ENCODE results near the gene BAD.
"Not testable (repeated sequence)": the region's sequence is repeated elsewhere in the genome, so short reads cannot be mapped to it uniquely, and the experiment has no call there.

The BAD gene

GRCh38 chr11:64316672-64317324 is 32.3 kb upstream of the BAD start:
- Histone ChIP-seq H3K9me3 (no peaks in the 10 kb centered on the region), H3K27ac (peak overlapping the region; percentile 95 to 97), H3K4me3 (peak overlapping the region; percentile 85 to 93), H3K4me1 (peaks cover 0 to 27% (median 22%) of the 10 kb centered on the region in 4 donors), H3K27me3 (no peaks in the 10 kb centered on the region), H3K36me3 (peaks cover 8 to 51% (median 20%) of the 10 kb centered on the region in 3 donors)
- DNase-seq, result no peak
- TF ChIP-seq, protein P1, sequence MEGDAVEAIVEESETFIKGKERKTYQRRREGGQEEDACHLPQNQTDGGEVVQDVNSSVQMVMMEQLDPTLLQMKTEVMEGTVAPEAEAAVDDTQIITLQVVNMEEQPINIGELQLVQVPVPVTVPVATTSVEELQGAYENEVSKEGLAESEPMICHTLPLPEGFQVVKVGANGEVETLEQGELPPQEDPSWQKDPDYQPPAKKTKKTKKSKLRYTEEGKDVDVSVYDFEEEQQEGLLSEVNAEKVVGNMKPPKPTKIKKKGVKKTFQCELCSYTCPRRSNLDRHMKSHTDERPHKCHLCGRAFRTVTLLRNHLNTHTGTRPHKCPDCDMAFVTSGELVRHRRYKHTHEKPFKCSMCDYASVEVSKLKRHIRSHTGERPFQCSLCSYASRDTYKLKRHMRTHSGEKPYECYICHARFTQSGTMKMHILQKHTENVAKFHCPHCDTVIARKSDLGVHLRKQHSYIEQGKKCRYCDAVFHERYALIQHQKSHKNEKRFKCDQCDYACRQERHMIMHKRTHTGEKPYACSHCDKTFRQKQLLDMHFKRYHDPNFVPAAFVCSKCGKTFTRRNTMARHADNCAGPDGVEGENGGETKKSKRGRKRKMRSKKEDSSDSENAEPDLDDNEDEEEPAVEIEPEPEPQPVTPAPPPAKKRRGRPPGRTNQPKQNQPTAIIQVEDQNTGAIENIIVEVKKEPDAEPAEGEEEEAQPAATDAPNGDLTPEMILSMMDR (IDR thresholded peaks at IDR 0.05), result no peak
- intact Hi-C loops (cut with DNase I; ENCODE audit: low total_unique reads), result no loop called here

DNA sequence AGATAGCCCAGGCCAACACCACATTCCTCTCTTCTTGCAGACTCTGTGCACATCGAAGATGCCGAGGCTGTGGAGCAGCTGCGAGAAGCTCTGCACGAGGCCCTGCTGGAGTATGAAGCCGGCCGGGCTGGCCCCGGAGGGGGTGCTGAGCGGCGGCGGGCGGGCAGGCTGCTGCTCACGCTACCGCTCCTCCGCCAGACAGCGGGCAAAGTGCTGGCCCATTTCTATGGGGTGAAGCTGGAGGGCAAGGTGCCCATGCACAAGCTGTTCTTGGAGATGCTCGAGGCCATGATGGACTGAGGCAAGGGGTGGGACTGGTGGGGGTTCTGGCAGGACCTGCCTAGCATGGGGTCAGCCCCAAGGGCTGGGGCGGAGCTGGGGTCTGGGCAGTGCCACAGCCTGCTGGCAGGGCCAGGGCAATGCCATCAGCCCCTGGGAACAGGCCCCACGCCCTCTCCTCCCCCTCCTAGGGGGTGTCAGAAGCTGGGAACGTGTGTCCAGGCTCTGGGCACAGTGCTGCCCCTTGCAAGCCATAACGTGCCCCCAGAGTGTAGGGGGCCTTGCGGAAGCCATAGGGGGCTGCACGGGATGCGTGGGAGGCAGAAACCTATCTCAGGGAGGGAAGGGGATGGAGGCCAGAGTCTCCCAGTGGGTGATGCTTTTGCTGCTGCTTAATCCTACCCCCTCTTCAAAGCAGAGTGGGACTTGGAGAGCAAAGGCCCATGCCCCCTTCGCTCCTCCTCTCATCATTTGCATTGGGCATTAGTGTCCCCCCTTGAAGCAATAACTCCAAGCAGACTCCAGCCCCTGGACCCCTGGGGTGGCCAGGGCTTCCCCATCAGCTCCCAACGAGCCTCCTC is 31.4 kb upstream of the BAD start:
- peaks cover 8 to 43% (median 20%) of the 10 kb centered on the region in 3 donors for H3K36me3 ChIP-seq
- intact Hi-C loops (cut with DNase I; ENCODE audit: low total_unique reads); H3K9me3 ChIP-seq; H3K27me3 ChIP-seq: not testable (repeated sequence)
- DNase-seq, result peak in 1 of 2 donors; percentile 59
- peaks cover 0 to 27% (median 22%) of the 10 kb centered on the region in 4 donors for H3K4me1 ChIP-seq
- peak overlapping the region in 1 of 2 donors; percentile 93 for H3K4me3 ChIP-seq
- H3K27ac ChIP-seq, result peak overlapping the region; percentile 95 to 97

- no peaks in the 10 kb centered on the region for H3K27me3 ChIP-seq
- no peak overlapping the region for H3K27ac ChIP-seq
- intact Hi-C loops (cut with DNase I; ENCODE audit: low total_unique reads), result no loop called here
- H3K9me3 ChIP-seq, result no peaks in the 10 kb centered on the region
- DNase-seq, result peak in 1 of 2 donors; percentile 63
- H3K4me3 ChIP-seq, result no peak overlapping the region
- peaks cover 0 to 23% (median 22%) of the 10 kb centered on the region in 4 donors for H3K4me1 ChIP-seq
- TF ChIP-seq, protein P1 (IDR thresholded peaks at IDR 0.05), result no peak
- H3K36me3 ChIP-seq, result peaks cover 8 to 35% (median 20%) of the 10 kb centered on the region in 3 donors
Measured at GRCh38 chr11:64314805-64315561, 30.5 kb upstream of the BAD start.

GRCh38 chr11:64314146-64314804 is 29.8 kb upstream of the BAD start:
- peak overlapping the region; percentile 40 to 58 for H3K27ac ChIP-seq
- peaks cover 0 to 20% (median 18%) of the 10 kb centered on the region in 4 donors for H3K4me1 ChIP-seq
- no peaks in the 10 kb centered on the region for H3K9me3 ChIP-seq
- no peak overlapping the region for H3K4me3 ChIP-seq
- no peak for DNase-seq
- TF ChIP-seq, protein P1 (IDR thresholded peaks at IDR 0.05), result no peak
- H3K27me3 ChIP-seq, result no peaks in the 10 kb centered on the region
- intact Hi-C loops (cut with DNase I; ENCODE audit: low total_unique reads), result no loop called here
- H3K36me3 ChIP-seq, result peaks cover 8 to 35% (median 20%) of the 10 kb centered on the region in 3 donors

DNA sequence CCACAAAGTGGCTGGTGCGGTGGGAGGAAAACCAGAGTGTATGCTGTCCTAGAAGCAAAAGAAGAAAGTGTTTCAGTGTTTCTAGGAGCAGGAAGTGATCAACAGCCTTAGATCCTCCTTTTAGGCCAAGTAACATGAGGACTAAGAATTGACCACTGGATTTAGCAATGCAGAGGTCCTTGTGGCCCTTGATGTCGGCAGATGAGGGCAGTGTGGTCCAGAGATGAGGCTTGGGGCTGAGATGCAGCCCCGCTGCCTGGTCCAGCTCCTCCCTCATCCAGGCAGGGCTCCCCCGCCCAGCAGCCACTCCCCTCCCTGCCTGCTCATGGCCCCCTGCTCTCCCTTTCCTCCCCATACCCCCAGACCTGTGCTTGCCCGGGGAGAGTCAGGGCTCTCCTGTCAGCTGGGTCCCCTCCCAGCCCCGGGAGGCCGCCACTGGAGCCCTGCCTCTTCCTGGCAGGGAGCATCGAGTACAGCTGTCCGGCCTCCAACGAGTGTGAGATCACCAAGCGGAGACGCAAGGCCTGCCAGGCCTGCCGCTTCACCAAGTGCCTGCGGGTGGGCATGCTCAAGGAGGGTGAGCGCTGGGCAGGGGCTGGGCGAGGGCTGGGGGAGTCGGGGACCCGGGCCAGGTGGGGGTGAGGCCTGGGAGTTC is 29.2 kb upstream of the BAD start:
- H3K27ac ChIP-seq, result peak overlapping the region; percentile 40 to 58
- intact Hi-C loops (cut with DNase I; ENCODE audit: low total_unique reads), result no loop called here
- H3K36me3 ChIP-seq, result peaks cover 8 to 35% (median 20%) of the 10 kb centered on the region in 3 donors
- peaks cover 0 to 13% (median 12%) of the 10 kb centered on the region in 4 donors for H3K4me1 ChIP-seq
- H3K27me3 ChIP-seq, result no peaks in the 10 kb centered on the region
- H3K9me3 ChIP-seq, result no peaks in the 10 kb centered on the region
- H3K4me3 ChIP-seq, result peak overlapping the region in 1 of 2 donors; percentile 6
- peak; percentile 72 to 84 for DNase-seq
- TF ChIP-seq, protein P1 (IDR thresholded peaks at IDR 0.05), result no peak

Measured in tibial artery (tissue), 4 donors.